HFF-Myc (cell line): ENCODE data around the gene CABP4.

Experiments
- DNase-seq: peaks from one replicate; pipeline ENCODE4 v3.0.0-alpha.2; 2011; ENCODE audit warnings: low read depth; ENCODE audit errors: extremely low read depth
- H3K4me3 ChIP-seq: replicated peaks from 2 replicates; pipeline ENCODE4 v1.5.1; 2011; ENCODE audit warnings: low read depth, mild to moderate bottlenecking, control low read depth, low read length
- TF ChIP-seq, protein P1 (sequence below): IDR thresholded peaks from 2 replicates; pipeline ENCODE4 v1.5.1; 2012; ENCODE audit warnings: mild to moderate bottlenecking, low read depth, low read length, control low read depth; ENCODE audit errors: missing control alignments

The CABP4 gene

DNA sequence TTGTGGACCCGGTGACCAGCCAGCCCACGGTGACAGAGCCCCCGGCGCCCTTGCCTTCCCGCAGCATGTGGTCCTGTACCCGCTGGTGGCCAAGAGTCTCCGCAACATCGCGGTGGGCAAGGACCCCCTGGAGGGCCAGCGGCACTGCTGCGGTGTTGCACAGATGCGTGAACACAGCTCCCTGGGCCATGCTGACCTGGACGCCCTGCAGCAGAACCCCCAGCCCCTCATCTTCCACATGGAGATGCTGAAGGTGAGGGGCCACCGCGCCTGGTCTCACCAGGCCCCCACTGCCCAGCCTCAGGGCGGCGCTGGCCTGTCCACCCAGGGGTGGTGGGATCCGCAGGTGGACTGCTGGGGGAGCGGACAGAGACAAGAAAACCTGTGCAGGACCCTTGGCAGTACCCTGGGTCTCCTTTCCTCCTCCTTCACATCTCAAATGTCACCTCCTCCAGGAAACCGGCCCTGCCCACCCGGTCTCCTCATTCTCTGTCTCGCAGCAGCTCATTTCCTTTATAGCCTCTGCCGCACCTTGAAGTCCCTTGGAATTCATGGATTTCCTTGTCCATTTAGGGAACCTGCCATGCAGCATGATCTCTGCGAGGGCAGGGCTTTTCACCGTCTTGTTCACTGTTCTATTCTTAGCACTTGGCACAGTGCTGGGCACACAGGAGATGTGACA is 34.2 kb downstream of the CABP4 start:
- no peak for DNase-seq
- H3K4me3 ChIP-seq: no peak overlapping the region
- TF ChIP-seq, protein P1, sequence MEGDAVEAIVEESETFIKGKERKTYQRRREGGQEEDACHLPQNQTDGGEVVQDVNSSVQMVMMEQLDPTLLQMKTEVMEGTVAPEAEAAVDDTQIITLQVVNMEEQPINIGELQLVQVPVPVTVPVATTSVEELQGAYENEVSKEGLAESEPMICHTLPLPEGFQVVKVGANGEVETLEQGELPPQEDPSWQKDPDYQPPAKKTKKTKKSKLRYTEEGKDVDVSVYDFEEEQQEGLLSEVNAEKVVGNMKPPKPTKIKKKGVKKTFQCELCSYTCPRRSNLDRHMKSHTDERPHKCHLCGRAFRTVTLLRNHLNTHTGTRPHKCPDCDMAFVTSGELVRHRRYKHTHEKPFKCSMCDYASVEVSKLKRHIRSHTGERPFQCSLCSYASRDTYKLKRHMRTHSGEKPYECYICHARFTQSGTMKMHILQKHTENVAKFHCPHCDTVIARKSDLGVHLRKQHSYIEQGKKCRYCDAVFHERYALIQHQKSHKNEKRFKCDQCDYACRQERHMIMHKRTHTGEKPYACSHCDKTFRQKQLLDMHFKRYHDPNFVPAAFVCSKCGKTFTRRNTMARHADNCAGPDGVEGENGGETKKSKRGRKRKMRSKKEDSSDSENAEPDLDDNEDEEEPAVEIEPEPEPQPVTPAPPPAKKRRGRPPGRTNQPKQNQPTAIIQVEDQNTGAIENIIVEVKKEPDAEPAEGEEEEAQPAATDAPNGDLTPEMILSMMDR: no peak

DNA sequence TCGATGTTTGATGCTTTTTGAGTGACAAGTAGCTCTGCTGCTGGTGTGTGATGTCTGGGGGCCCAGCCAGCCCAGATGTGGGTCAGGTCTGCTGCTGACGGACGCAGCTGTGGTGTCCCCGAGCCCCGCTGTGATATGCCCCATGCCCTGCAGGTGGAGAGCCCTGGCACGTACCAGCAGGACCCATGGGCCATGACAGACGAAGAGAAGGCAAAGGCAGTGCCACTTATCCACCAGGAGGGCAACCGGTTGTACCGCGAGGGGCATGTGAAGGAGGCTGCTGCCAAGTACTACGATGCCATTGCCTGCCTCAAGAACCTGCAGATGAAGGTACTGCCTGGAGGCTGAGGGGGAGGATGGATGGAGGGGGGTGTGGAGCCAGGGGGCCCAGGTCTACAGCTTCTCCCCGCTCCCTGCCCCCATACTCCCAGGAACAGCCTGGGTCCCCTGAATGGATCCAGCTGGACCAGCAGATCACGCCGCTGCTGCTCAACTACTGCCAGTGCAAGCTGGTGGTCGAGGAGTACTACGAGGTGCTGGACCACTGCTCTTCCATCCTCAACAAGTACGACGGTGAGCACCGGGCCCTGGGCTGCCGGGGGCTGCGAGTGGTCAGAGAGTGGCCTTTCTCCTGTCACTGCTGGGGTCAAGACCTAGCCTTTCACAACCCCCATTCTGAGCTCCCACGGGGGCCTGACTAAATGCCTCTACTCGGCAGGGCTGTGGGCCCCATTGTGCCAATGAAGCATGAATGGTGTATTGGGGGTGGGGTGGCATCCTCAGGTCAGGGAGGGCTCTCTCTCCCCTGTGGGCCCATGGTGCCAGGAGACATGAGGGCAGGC is 35.0 kb downstream of the CABP4 start:
- TF ChIP-seq, protein P1: no peak
- no peak for DNase-seq
- H3K4me3 ChIP-seq: no peak overlapping the region

DNA sequence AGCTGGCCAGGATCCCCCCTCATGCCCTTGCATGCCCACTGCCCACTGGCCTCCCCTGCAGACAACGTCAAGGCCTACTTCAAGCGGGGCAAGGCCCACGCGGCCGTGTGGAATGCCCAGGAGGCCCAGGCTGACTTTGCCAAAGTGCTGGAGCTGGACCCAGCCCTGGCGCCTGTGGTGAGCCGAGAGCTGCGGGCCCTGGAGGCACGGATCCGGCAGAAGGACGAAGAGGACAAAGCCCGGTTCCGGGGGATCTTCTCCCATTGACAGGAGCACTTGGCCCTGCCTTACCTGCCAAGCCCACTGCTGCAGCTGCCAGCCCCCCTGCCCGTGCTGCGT is 35.5 kb downstream of the CABP4 start:
- DNase-seq: no peak
- TF ChIP-seq, protein P1: no peak
- H3K4me3 ChIP-seq: no peak overlapping the region

DNA sequence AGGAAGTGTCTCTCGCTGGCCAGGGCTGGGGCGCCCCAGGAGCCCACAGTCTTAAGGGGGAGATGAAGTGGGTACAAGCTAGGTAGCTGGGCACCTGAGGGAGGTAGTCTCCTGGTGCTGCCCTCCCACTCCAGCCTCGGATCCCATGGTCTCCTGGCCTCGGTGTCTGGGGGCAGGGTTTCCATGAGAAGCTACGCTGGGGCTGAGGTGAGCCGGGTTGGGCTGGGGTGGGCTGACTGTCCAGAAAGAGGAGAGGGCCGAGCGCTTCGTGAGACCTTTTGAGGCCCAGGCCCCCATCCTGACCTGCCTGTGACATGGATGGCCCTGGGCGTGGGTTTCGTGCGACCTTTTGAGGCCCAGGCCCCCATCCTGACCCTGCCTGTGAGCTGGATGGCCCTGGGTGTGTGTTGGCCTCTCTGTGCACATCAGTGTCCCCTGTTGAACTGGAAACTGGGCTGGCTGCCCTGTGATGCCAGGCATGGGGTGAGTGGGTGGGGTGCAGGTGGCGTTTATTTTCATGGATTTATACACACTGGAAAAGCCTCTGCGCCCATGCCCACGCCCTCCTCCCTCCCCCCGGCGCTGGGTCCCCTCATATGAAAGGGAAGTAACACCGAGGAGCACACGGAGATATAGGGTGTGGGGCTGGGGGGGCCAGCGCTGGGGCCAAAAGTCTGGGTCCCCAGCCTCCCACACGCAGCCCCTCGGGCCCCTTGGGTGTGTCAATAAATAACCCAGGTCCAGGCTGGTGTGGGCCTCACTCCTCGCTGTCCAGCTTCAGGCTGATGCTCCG is 36.3 kb downstream of the CABP4 start:
- H3K4me3 ChIP-seq: no peak overlapping the region
- TF ChIP-seq, protein P1: no peak
- no peak for DNase-seq

DNA sequence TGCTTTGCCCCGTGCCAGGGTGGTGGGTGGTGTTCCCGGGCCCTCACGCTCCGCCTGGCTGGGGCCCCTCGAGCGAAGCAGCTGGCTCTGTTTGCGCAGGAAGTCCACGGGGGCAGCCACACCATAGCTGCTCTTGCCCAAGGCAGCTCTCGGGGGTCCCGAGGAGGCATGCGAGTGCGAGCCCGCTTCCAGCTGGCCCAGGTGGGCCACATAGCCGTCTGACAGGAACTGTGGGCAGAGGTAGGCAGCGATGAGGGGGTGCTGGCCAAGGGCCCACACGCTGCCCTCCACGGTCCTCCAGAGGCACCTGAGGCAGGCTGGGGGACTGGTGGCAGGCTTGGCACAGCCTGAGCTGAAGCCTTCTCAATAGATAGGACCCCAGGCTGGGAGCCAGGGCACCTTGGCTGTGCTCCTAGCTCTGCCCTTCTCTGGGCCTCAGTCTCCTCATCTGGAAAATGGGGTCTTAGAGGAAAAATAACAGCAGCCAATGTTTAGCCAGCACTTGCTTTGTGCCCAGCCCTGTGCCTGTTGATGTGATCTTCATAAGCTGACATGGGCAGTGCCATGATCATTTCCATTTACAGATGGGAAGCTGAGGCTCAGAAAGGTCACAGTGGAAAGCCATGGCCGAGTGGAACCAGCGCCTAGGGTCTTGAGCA is 37.0 kb downstream of the CABP4 start:
- H3K4me3 ChIP-seq: no peak overlapping the region
- TF ChIP-seq, protein P1: no peak
- no peak for DNase-seq

DNA sequence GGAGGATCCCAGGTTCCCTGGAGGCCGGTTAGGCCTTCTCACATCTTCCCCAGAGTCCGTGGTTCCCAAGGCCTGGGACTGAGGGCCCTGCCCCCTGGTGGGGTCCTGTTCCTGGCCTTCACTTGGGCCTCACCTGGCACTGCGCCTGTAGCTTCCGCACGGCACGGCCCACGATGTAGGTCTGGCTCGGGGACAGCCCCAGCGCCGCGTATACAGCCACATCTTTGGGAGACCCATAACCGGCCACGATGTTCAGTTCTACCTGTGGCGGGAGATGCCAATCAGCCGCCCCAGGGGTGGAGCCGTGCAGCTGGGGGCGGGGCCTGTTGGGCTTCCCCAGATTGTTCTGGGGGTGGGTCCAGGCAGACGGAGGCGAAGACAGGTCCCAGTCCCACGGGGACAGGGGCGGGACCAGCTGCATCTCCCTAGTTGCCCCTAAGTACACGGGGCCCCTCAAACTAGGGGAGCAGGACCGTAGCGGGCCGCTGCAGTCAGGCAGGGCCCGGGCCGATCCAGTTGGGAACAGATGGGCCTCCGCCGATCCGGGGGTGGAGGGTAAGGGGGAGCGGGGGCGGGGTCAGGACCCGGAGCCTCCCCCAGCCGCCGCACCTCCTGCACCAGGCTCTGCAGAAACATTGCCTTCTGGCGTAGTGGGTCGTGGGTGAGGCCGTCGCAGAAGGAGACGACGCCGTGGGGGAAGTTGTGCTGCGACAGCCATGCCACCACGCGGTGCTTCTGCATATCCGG is 37.8 kb downstream of the CABP4 start:
- no peak overlapping the region for H3K4me3 ChIP-seq
- TF ChIP-seq, protein P1: no peak
- no peak for DNase-seq
